ENCODE data around the gene FHOD3.
"Not testable (repeated sequence)": the region's sequence is repeated elsewhere in the genome, so short reads cannot be mapped to it uniquely, and the experiment has no call there.

The FHOD3 gene

GRCh38 chr18:36455931-36456330, 158.4 kb downstream of the FHOD3 start:
- no peak for DNase-seq

- DNase-seq: no peak
Observed at GRCh38 chr18:36456622-36457021, 159.1 kb downstream of the FHOD3 start.

GRCh38 chr18:36457683-36458082, 160.2 kb downstream of the FHOD3 start:
- DNase-seq: no peak

GRCh38 chr18:36458306-36458705, 160.8 kb downstream of the FHOD3 start:
- no peak for DNase-seq

DNA sequence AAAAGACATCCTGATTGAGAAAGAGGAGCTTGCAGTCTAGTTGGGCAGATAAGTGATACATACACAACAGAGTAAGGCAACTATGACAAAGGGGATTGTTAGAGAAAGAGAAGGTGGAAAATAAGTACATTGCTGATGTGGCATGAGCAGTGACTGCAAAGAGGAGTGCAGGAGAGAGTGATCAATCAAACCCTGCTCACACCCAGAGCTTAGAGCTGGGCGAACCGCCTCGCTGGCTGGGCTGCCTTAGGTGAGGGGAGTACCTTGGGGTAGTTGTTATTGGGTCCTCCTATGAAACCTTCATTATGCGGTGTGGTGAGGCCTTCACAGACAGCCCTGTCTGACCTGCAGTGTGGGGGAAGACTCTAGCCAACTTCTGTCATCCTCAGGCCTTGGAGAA, 161.7 kb downstream of the FHOD3 start:
- DNase-seq: no peak

DNA sequence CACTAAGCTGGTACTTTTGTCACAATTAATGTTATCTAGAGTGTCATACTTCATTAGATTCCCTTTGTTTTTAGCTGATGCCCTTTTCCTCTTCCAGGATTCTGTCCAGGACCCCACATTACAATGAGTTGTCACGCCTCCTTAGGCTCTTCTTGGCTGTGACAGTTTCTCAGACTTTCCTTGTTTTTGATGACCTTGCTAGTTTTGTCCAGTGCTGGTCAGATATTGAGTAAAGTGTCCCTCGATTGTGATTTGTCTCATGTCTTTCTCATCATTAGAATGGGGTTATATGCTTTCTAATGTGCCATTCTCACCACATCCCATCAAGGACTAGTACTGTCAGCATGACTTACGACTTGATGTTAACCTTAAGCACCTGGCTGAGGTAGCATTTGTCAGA, 162.3 kb downstream of the FHOD3 start:
- no peak for DNase-seq

DNA sequence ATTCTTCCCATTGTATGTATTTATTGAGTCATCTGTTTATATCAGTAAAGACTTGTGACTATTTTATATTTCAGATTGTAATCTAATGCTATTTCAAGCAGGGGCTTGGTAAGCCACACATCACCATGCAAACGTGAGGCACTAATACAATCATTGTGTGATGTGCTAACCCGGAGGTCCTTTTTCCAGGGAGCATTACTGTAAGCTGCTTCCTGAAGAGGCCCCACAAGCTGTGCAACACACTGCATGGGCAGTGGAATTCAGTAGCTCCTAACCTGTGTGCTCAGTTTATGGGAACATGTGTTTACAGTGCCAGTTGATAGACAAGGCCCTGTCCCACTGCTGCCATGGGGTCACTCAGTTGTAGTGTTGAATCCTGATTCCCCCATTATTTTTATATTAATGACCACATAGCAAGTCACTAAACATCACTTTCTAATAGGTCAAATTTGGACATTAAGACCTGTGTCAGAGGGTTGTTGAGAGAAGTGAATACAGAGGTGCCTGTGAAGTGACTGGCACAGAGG, 162.9 kb downstream of the FHOD3 start:
- DNase-seq: no peak

GRCh38 chr18:36460854-36461253, 163.3 kb downstream of the FHOD3 start:
- DNase-seq: no peak

GRCh38 chr18:36461551-36461987, 164.1 kb downstream of the FHOD3 start:
- DNase-seq: no peak

DNA sequence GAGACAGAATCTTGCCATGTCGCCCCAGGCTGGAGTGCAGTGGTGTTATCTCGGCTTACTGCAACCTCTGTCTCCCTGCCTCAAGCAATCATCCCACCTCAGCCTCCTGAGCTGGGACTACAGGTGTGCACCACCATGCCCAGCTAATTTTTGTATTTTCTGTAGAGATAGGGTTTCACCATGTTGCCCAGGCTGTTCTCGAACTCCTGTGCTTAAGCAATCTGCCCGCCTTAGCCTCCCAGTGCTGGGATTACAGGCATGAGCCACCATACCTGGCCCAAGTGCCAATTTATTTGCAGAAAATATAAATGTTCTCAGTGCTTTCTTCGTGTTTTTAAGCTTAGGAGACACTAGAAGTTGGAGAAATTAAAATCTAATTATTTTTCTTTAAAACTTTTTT, 166.0 kb downstream of the FHOD3 start:
- DNase-seq: not testable (repeated sequence)

DNA sequence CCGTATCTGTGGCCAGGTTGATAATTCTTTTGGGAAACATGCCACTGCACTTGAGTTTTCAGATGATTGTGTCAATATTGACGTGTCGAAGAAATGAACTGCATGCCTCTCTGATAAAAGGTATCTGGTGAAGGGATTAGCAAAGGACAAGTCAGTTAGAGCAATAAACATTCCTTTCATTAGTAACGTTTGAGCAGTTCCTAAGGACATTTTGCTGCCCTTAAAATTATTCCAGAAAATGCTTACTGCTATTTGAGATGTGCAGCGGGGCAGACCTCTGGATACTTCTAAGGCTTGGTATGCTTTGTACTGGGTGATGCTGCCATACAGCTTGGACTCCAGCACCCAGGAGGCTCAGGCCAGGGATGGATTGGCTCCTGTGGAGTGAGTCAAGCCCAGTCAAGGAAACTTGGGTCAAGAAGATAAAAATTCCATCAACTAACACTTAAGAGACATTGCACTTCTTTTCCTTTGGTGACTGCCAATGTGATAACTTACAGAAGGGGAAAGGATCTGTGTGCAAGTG, 166.7 kb downstream of the FHOD3 start:
- DNase-seq: no peak

- no peak for DNase-seq
Observed at GRCh38 chr18:36465276-36465675, 167.8 kb downstream of the FHOD3 start.

DNA sequence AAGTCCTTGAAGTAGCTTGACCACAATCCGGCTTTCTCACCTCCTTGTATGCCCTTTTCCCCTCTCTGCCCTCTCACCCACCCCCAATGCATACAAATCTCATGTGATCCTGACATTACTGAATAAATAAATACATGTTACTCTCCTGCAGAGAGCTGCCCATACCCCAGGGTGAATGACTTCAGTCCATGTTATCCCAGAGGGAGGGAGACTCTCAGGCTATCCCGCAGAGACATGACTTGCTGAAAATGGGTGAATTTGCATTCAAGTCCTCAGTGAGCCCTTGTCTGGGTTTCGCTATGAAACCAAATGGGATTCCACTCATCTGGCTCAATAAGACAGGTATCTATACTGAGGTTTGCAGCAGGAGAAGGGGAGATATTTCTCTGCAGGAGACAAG, 168.5 kb downstream of the FHOD3 start:
- no peak for DNase-seq

- no peak for DNase-seq
Observed at GRCh38 chr18:36467614-36468013, 170.1 kb downstream of the FHOD3 start.

DNA sequence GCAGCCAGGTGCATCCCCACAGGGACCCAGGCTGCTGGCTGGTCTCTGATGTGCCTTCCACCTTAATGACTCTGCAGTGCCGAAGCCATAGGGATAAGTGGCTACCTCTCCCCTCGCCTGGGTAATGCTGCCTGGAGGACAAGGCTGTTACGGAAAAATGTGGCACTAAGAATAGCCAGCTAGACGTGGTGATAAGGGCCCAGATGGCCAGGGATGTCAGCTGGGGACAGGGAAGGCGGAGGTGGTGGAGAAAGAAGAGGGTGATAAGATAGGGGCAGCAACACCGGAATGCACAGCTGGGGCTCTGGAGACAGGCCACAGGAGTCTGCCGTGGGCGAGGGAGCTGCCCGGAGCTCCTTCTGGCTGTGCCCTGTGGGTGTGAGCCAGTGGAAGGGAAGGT, 170.6 kb downstream of the FHOD3 start:
- DNase-seq: no peak

GRCh38 chr18:36469461-36469860, 171.9 kb downstream of the FHOD3 start:
- DNase-seq: no peak

DNA sequence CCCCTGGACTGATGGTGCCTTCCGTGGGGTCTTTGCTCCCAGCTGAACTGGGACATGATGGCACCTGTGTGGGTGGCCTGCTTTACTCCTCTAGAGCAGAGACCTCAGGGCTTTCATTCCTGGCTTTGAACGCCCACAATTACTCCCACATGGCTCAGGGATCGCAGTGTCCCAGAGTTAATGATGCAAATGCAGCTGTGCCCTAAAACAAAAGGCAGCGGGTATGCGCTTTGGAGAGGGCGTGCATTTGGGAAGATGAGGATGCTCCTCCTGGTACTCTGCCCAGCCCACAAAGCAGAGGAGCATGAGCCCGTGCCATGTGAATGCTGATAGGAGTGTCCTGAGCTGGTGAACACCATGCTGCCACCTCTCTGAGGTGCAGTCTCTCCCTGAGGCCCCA, 173.4 kb downstream of the FHOD3 start:
- no peak for DNase-seq

GRCh38 chr18:36471393-36471792, 173.9 kb downstream of the FHOD3 start:
- DNase-seq: no peak

DNA sequence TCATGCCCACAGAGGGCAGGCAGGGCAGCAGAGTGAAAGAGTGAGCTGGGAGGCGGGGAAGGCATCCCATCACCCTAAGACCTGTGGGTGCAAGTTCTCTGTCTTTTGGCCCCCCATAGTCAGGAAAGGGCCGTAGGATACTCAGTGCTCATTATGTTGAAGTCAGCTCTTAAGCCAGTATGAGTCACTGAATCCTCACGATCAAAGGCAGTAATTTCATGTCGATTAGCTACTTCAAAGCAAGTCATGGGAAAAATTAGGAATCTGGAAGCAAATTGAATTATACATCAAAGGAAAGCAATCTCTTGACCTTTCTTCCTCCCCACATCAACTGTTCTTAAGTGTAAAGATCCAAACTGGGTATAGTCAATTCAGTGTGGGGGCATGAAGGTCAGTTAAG, 178.9 kb downstream of the FHOD3 start:
- DNase-seq: no peak

- no peak for DNase-seq
Observed at GRCh38 chr18:36477776-36478175, 180.3 kb downstream of the FHOD3 start.

- no peak for DNase-seq
Observed at GRCh38 chr18:36481201-36481657, 183.7 kb downstream of the FHOD3 start.

DNA sequence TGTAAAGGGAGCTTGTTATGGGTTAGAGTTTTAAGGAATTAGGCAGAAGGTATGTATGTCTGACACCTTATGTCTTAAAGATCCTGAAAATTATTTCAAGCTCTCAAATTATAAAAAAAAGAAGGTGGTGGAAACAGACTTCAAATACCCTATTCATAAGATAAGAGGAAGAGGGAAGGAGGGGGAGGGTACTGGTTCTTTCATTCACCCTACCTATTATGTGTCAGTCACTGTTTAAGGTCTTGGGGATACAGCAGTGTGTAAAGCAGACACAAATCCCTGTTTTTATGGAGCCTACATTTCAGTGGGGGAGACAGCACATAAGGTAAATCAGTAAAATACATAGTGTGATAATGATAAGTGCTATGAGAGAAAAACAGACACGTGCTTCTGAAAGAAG, 184.4 kb downstream of the FHOD3 start:
- DNase-seq: no peak

DNA sequence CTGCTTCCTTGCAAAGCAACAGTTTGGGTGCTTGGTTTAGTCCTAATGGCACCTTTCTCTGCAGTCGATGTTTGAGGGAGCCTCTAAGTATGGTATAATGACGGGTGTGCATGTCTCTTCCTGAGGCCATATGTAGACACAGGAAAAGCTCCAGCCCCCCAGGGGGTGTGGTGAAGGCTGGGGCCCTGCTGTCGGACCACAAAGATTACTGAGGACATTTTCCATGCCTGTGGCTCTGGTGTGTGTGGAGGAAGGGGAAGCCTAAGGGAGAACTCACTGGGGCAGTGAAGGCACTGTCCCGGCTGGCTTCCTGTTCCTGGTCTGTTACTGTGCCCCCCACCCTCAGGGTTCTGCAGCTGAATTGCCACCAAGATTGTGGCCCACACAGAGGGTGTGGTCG, 187.1 kb downstream of the FHOD3 start:
- no peak for DNase-seq

DNA sequence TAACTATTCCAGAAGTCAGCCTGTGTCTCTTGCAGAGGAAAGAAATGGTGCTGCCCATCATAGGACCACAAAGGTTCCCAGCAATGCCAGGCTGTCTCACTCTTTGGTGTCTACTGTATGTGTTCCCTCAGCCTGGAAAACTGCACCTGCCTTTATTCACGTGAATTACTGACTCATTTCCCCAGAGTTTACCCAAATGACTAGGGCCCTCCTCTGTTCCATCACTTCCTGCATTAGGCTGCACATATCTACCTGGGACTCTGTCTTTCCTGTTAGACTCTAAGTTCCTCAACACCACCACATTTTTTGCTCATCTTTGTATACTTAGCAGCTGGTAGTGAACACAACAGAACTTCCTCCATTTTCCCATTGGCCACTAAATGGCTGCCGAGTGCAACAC, 188.3 kb downstream of the FHOD3 start:
- DNase-seq: no peak

GRCh38 chr18:36488131-36488530, 190.6 kb downstream of the FHOD3 start:
- no peak for DNase-seq
